Measurements from ENCODE around the gene CALHM5.
"Not testable (repeated sequence)": the region's sequence is repeated elsewhere in the genome, so short reads cannot be mapped to it uniquely, and the experiment has no call there.

Gene CALHM5, protein sequence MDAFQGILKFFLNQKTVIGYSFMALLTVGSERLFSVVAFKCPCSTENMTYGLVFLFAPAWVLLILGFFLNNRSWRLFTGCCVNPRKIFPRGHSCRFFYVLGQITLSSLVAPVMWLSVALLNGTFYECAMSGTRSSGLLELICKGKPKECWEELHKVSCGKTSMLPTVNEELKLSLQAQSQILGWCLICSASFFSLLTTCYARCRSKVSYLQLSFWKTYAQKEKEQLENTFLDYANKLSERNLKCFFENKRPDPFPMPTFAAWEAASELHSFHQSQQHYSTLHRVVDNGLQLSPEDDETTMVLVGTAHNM

DNA sequence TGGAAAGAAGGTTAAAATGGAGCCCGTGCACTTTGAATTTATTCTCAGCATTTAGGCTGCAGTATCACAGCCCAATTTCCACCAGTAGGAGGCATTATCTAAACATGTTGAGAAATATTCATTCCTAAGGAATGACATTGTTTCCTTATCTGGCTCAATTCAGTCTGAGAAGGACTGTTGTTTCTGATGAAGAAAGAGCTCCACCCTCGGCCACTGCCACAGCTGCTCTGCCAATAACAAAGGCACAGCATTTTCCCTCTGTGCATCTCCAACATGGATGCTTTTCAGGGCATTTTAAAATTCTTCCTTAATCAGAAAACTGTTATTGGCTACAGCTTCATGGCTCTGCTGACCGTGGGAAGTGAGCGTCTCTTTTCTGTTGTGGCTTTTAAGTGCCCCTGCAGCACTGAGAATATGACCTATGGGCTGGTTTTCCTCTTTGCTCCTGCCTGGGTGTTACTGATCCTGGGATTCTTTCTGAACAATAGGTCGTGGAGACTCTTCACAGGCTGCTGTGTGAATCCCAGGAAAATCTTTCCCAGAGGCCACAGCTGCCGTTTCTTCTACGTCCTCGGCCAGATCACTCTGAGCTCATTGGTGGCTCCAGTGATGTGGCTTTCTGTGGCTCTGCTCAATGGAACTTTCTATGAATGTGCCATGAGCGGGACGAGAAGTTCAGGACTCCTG, at the start of gene CALHM5:
CALHM5 (plus strand) TSS at position 216 of the 687 bp plus-strand sequence; CDS start at position 274, 58 bp downstream.
- DNase-seq = no peak

DNA sequence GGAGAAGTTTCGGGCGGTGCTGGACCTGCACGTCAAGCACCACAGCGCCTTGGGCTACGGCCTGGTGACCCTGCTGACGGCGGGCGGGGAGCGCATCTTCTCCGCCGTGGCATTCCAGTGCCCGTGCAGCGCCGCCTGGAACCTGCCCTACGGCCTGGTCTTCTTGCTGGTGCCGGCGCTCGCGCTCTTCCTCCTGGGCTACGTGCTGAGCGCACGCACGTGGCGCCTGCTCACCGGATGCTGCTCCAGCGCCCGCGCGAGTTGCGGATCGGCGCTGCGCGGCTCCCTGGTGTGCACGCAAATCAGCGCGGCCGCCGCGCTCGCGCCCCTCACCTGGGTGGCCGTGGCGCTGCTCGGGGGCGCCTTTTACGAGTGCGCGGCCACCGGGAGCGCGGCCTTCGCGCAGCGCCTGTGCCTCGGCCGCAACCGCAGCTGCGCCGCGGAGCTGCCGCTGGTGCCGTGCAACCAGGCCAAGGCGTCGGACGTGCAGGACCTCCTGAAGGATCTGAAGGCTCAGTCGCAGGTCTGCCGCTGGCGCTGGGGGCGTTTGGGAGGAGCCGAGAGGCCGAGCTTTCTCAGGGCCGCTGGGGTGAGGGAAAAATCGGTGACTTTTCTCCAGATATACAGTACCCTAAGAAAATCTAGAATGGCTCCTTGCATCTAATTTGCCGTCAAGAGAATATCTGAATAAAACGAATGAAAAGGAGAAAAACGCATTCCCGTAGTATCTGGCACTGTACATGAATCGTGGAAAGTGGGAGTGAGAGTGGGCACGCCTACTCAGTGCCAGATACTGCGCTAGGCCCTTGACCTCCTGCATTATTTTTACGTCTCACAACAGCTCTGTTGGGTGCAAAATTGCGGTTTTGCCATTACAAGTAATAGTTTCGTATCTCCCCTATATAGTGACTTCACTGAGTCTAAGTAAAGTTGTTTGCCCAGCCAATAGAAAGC, 49.2 kb upstream of the CALHM5 start:
- peak; percentile 61 to 71 for DNase-seq

DNA sequence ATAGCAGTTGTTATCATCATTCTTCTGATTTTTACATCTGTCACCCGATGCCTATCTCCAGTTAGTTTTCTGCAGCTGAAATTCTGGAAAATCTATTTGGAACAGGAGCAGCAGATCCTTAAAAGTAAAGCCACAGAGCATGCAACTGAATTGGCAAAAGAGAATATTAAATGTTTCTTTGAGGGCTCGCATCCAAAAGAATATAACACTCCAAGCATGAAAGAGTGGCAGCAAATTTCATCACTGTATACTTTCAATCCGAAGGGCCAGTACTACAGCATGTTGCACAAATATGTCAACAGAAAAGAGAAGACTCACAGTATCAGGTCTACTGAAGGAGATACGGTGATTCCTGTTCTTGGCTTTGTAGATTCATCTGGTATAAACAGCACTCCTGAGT, 48.1 kb upstream of the CALHM5 start:
- no peak for DNase-seq

DNA sequence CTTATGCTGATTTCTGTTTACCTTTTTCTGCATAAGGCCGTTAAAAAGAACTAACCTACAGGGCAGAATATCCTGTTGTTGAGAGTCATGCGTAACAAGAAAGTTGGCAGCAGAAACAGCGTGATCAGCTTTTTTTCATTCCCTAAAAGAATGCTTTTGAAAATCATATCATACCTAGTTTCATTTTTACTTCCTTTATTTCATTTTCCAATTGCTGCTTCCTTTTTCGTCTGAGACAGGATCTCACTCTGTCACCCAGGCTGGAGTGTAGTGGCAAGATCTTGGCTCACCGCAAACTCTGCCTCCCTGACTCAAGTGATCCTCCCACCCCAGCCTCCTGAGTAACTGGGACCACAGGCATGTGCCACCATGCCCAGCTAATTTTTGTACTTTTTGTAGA, 46.2 kb upstream of the CALHM5 start:
- no peak for DNase-seq

DNA sequence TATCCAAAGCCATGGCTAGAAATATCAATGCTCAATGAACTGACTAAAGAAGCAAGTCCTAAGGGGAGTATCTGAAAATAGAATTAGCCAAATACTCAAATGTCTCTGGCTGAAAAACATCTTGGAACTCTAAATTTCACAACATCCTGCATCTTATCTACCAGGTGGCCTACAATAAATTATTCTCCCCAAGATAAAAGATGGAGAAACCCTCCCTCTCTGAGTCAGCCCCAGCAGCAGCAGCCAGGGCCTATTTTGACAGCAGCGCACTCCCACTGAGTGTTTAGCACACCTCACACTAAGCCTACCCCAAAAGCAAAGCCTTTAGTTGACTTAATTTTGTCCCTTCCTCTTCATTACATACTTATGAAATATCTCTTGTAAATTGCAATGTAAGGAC, 44.3 kb upstream of the CALHM5 start:
- no peak for DNase-seq

DNA sequence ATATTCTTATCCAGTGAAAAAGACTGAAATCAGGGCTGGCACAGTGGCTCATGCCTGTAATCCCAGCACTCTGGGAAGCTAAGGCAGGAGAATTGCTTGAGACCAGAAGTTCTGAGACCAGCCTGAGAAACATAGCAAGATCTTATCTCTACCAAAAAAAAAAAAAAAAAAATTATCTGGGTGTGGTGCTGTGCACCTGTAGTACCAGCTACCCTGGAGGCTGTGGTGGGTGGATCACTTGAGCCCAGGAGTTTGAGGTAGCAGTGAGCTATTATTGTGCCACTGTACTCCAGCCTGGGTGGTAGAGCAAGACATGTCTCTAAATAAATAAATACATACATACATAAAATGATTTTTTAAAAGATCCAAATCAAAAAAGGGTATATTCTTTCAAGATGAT, 43.9 kb upstream of the CALHM5 start:
- DNase-seq = no peak

DNA sequence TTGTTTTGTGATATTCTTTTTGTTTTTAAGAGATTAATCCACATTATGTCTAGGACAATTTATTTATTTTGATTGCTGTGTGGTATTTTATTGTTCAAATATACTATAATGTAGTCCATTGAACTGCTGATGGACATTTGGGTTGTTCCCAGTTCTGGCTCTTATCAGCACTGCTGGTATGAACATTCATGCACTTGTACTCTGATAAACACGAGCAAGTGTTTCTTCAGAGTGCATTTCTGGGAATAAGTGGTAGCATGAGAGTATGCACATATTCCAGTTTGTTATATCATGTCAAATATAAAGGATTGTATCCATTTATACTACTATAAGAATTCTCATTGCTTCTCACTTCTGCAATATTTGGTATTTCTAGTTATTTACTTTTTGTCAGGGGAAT, 43.1 kb upstream of the CALHM5 start:
- no peak for DNase-seq

DNA sequence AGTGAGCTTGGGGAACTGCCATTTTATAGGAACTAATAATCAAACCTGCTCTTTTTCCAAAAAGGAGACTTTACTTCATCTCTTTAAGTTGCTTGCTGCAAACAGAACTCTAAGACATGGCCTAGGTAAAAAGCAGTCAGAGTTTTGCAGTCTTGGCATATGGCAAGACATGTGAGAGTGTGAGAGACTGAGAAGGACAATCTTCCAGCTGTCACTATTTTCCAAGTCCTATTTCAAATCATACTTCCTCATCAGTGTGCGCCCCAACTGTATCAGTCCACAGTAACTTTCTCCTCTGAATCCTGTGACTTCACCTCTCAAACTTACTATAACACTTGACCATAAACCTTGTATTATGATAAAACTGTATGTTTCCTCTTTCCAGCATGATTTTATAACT, 39.9 kb upstream of the CALHM5 start:
- peak; percentile 43 to 76 for DNase-seq

DNA sequence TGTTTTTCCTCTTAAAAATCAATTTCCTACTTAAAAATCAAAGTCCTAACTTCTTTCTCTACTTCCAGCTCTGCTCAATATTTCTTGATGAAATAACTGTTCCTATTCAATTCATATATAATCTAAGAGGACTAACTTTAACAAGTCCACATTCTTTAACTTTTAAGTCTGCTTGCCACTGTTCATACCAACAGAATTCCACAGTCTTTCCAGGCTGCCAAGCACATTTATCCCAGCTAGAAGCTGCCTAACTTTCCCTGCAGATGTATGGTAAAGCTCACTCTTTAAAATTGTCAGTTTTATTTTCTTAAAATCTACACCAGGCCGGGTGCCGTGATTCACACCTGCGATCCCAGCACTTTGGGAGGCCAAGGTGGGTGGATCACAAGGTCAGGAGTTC, 38.7 kb upstream of the CALHM5 start:
- DNase-seq = no peak

DNA sequence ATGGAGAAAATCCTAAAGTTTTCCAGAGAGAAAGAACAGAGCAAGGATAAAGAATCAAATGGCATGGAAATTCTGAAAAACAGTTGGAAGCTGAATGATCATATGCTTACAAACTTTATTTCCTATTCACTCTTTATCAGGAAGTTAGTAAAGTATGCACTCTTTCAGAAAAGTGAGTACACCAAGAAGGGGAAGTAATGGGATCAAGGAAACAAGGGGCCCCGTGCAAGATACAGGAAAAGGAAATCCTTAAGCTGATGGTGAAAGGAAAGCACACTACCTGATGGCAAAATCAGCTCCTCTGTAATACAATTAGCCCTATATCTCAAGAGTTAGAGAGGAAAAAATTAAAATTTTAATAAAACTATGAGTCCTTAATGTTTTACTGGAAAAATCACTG, 36.3 kb upstream of the CALHM5 start:
- no peak for DNase-seq

DNA sequence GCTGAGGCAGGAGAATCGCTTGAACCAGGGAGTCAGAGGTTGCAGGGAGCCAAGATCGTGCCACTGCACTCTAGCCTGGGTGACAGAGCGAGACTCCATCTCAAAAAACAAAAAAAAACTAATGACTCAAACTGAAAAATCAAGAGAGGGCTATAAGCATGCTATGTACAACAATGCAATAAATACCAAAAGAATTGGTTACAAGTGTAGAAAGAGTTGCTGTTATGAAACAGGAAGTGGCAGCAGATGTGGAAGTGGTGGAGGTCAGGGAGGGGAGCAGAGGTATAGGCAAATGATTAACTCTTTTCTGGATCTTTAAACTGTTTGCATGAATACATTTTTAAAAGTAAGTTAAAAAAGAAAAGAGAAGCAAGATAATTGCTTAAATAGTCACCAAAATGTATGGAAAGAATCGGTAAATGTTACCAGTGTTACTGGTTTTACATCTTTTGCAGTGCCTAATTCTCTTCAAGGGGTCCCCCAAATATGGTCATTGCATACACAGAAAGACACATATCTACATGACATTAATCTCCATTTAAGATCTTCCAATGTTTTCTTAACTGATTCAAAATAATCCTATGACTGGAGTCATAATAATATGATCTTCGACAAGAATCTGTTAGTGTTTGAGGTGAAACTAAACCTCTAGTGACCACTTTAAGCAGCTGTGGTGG, 35.3 kb upstream of the CALHM5 start:
- peak in 1 of 2 experiments; percentile 10 for DNase-seq

DNA sequence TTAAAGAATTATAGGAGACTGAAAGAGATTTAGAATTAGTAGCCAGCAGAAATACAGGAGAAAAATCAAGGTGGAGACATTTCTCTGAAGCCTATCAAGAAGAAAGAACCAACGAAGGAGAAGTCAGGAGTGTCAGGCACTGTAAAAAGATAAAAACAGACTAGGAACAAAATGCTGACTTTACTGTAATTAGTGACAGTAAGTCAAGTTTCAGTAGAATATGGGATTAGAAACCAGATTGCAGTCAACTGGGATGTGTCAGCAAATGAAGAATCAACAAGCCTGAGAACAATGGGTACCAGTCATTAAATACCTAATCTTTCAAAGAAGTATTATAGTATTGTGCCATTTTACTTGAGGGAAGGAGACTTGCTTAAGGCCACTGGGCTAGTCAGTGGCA, 28.7 kb upstream of the CALHM5 start:
- DNase-seq = no peak

DNA sequence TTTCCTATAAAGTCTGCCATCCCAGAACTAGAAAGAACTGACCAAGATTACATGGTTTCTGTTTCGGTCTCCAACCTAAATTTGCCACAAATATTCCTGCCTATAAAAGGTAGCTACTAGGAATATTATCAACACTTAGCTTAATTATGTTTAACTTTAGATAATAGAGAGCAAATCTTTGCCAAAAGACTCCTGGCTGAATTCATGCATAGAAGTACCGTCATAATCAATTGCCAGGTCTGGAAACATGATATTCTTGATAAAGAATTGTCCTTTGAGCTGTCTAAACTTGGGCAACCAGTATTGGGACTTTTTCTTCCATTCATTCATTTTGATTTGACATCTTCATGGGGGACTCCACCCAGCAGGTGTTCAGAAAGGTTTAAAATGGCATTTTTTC, 27.8 kb upstream of the CALHM5 start:
- DNase-seq = no peak

DNA sequence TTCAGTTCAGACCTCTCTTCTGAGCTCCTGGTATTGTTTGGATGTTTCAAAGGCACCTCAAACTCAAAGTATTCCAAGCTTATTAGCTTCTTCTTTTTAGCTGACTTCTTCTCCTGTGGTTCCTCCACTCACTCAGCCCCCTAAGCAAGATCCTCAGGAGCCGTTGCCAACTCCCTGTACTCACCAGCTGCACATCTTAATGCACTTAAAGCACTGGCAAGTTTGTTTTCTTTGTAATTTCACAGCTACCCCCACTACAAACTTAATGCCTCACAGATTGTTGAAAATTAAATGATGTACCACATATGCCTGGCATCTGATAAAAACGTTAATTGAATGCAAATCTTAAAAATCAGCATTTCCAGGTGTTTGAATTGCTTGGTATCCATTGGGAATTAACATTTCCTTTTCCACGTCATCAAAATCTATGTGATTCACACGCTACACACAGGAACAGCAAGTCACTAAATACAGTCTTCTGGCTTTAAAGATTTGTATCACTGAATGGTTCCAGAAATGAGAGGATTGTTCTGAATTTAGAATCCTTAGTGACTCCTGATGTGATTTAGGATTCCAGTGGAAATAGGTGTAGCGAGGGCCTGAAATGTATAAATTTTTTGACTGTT, 25.8 kb upstream of the CALHM5 start:
- DNase-seq = no peak

DNA sequence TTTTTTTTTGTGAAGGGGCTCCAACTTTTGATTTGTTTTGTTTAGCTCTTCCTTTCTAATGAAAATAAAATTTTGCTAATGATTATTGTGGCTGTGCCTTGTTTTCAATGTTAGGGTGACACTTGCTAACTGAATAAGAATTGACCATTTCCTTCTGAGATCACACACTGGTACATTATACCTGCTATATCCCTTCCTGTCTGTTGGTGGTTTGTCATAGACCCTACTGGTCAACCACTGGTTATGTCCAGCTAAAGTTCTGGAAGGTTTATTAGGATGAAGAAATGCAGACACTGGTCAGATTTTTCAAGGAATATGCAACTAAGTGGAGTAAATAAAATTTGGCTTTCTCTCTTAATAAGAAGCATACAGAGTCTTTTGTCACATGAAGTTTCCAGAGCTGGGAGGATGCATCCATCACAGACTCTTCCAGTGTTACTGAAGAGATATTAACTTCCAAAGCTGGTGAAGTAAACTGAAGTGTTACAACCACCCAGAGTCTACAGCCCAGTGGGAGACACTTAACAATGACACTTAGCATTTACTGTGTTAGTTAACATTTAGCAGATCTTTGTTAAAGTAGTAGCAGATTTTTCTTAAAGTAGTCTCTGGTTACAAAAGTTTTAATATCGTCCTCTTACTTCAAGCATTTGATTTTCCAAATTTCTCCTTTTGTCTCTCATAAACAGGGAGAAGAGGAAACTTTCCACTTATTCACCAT, 19.7 kb upstream of the CALHM5 start:
- no peak for DNase-seq

DNA sequence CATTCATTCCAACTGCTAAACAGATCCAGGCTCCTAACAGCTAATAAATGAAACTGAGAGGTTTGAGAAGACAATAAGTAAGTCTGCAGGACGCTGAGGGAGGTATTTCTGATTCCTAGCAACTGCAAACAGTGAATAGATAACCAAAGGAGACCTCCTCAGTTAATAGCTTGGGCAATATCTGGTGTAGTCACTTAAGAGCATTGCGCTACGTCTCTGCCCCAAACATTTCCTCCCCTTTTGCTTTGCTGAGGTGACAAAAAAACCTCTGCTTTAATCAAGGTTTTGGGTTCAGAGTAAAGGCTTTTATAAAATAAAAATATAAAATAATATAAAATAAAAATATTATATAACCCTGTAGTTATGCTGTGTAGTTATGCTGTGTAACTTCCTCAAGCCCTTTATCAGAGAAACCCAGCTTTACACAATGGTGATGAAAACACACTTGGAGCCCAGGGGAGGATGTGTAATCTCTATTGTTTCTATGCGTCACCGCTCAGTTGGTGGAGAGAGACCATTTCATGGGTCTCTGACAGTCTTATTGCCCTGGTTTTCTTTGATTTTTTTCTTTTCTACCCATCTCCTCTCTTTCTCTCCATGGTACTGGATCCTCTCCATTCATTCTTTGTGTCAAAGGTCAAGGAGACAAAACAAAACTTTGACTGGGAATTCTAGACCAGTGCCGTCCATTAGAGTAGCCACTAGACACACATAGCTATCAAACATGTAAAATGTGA, 18.9 kb upstream of the CALHM5 start:
- DNase-seq = no peak

DNA sequence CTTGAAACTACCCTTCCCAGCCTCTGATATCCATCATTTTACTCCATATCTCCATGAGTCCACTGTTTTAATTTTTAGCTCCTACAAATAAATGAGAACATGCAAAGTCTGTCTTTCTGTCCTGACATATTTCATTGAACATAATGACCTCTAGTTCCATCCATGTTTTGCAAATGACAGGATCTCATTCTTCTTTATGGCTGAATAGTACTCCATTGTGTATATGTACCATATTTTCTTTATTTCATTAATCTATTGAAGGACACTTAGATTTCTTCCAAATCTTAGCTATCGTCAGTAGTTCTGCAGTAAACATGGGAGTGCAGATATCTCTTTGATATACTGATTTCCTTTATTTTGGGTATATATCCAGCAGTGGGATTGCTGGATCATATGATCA, 16.3 kb upstream of the CALHM5 start:
- not testable (repeated sequence) for DNase-seq

DNA sequence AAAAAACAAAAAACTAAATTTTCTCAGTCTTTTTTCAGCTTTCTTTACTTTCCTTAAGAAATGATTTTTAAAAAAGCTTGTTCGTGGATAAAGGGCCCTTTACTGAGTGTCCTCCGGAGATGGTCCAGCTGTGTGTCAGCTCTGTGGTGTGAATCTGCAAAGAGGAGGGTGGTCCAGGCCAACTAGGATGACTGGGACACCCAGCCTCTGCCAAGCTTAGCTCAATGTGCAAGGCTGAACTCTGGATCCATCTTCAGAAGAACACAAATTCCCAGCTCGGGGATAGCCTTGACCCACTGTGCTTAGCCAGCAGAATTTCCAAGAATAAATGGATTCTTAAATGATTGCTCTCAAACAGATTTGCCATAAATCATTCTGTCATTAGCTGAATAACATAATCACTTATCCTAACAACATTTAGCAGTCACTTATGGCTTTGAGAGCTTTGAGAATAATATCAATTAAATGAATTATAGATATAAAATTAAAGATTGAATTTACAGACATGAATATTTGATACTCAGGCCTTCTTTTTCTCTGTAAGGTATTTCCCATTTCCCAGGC, 14.2 kb upstream of the CALHM5 start:
- no peak for DNase-seq

DNA sequence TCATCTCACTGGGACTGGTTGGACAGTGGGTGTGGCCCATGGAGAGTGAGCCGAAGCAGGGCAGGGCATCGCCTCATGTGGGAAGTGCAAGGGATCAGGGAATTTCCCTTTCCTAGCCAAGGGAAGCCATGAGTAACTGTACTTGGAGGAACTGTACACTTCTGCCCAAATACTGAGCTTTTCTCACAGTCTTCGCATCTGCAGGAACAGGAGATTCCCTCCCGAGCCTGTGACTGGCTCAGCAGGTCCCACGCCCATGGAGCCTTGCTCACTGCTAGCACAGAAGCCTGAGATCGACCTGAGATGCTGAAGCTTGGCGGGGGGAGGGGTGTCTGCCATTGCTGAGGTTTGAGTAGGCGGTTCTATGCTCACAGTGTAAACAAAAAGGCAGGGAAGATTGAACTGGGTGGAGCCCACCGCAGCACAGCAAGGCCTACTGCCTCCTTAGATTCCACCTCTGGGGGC, 10.4 kb upstream of the CALHM5 start:
- DNase-seq = no peak

DNA sequence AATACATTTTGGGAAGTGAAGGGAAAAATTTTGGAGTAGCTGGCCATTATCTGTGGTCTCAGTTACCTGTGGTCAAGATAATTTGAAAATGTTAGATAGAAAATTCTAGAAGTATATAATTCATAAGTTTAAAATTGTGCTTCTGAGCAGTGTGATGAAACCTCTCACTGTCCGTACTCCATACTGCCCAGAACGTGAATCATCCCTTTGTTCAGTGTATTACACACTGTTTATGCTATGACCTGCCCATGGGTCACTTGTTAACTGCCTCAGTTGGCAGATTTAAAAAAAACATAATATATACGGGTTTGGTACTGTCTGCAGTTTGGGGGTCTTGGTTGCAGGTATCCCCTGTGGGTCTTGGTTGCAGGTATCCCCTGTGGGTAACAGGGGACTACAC, 4.1 kb upstream of the CALHM5 start:
- no peak for DNase-seq

DNA sequence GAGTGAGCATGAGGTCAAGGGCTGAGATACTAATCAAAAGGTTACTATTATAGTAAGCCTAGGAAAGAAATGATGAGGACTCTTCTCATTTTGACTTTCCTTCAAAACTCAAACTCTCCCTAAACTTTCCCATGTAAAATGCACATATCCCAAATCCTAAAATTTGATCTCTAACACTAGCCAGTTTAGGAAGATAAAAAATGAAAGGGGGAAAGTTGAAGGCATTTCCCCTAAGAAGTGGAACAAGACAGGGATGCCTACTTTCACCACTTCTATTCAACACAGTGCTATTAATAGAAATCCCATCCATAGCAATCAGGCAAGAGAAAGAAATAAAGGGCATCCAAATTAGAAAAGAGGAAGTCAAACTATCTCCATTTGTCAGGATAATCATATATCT, 2.9 kb upstream of the CALHM5 start:
- DNase-seq = no peak

Measured in NCI-H524 (cell line).